Activated T-helper 2 cell treated with anti-CD3 and anti-CD28 coated beads, Interferon-gamma antibody, Interleukin-2, Interleukin-4, amounts not matched to agents 10 μg/mL and 5 μg/mL and 100 μg/mL, durations not matched to agents 14 hours and 24 hours and 36 hours (primary cell): ENCODE measurements around the gene MICU1. TPM values are rescaled to one million over a fixed set of nuclear protein-coding genes. Genes with fewer than 3 reads are reported as not detected.
"Not testable (repeated sequence)": the region's sequence is repeated elsewhere in the genome, so short reads cannot be mapped to it uniquely, and the experiment has no call there.

Experiments used
- DNase-seq: peaks from one replicate; pipeline ENCODE4 v3.0.0; 2021; ENCODE audit warnings: low spot score
- H3K27ac Mint-ChIP-seq: one replicate; pipeline ENCODE4 v1.8.0; 2021; ENCODE audit warnings: mixed read lengths
- H3K27me3 Mint-ChIP-seq: one replicate; pipeline ENCODE4 v1.8.0; 2021; ENCODE audit warnings: low read depth, mixed read lengths
- H3K36me3 Mint-ChIP-seq: one replicate; pipeline ENCODE4 v1.8.0; 2021; ENCODE audit warnings: low read depth, mixed read lengths
- H3K4me1 Mint-ChIP-seq: one replicate; pipeline ENCODE4 v1.8.0; 2021; ENCODE audit warnings: low read depth, mixed read lengths
- H3K4me3 Mint-ChIP-seq: one replicate; pipeline ENCODE4 v1.8.0; 2021; ENCODE audit warnings: low read depth, mild to moderate bottlenecking, moderate library complexity, mixed read lengths
- H3K9me3 Mint-ChIP-seq: one replicate; pipeline ENCODE4 v1.8.0; 2021; ENCODE audit warnings: mixed read lengths
- intact Hi-C: fragments of 100-400 bp; cut with micrococcal nuclease; formaldehyde crosslinking; loops from one replicate; pipeline ENCODE4 v1.15.1; 2023
- total RNA-seq: library from RNA; stranded (reverse); gene quantifications from 2 replicates; pipeline ENCODE4 v1.2.3, GENCODE V29; 2022

The MICU1 gene
- total RNA-seq, 1 donor from 2014 or later, result 30.7 TPM

DNA sequence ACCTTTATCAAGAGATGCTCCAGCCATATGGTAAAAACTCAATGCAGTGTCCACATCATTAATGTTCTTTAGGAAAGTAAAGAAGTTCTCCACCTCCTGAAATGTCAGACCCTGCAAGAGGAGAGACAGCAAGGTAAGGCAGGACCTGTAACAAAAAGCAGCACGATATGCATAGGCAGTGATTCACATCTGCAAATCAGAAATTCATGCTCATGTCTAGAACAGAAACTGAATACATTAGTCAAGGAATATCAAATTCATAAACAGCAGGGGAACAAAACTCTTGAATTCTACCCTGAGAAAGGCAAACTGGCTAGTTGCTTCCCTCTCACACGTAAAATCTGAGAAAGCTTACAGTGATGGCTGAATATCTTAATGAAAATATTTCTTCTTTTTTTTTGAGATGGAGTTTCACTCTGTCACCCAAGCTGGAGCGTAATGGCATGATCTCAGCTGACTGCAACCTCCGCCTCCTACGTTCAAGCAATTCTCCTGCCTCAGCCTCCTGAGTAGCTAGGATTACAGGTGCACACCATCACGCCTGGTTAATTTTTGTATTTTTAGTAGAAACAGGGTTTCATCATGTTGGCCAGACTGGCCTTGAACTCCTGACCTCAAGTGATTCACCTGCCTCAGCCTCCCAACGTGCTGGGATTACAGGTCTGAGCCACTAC lies 217.8 kb downstream of the MICU1 start:
- H3K27me3 Mint-ChIP-seq, result no peaks in the 10 kb centered on the region
- DNase-seq, result no peak
- H3K9me3 Mint-ChIP-seq, result no peaks in the 10 kb centered on the region
- H3K4me3 Mint-ChIP-seq, result no peak overlapping the region
- intact Hi-C loops, result no loop called here
- H3K27ac Mint-ChIP-seq, result no peak overlapping the region
- H3K36me3 Mint-ChIP-seq, result no peaks in the 10 kb centered on the region
- no peaks in the 10 kb centered on the region for H3K4me1 Mint-ChIP-seq

DNA sequence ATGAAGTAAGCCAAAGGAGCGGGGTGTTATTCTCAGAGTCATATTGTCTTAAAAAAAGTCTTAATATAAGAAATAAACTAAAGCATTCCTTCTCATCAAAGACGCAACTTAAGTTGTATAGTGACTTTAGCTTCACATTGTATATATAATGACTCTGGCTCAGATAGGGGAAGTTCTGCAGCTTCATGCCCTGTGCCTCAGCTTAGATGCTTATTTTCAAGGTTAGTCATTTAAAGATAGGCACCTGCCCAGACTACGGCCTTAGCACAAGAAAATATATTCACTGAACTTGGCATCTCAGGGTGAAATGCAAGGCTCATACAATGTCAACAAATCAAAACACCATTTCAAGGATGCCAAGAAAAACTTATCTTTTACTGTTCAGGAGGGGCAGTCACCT lies 218.4 kb downstream of the MICU1 start:
- Mint-ChIP-seq H3K4me1 (no peaks in the 10 kb centered on the region), H3K36me3 (no peaks in the 10 kb centered on the region), H3K27me3 (no peaks in the 10 kb centered on the region), H3K9me3 (no peaks in the 10 kb centered on the region), H3K27ac (no peak overlapping the region), H3K4me3 (no peak overlapping the region)
- intact Hi-C loops, result no loop called here
- no peak for DNase-seq

DNA sequence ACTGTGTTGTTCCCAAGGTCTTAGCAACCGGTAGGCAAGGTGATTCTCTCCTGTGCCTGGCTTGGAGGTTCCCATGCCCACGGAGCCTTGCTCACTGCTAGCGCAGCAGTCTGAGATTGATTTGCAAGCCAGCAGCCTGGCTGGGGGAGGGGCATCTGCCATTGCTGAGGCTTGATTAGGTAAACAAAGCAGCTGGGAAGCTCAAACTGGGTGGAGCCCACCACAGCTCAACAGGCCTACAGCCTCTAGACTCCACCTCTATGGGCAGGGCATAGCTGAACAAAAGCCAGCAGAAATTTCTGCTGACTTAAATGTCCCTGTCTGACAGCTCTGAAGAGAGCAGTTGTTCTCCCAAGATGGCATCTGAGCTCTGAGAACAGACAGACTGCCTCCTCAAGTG lies 230.3 kb downstream of the MICU1 start:
- H3K4me1 Mint-ChIP-seq, H3K36me3 Mint-ChIP-seq, H3K27ac Mint-ChIP-seq, H3K4me3 Mint-ChIP-seq, DNase-seq, H3K9me3 Mint-ChIP-seq, intact Hi-C loops, H3K27me3 Mint-ChIP-seq: not testable (repeated sequence)

DNA sequence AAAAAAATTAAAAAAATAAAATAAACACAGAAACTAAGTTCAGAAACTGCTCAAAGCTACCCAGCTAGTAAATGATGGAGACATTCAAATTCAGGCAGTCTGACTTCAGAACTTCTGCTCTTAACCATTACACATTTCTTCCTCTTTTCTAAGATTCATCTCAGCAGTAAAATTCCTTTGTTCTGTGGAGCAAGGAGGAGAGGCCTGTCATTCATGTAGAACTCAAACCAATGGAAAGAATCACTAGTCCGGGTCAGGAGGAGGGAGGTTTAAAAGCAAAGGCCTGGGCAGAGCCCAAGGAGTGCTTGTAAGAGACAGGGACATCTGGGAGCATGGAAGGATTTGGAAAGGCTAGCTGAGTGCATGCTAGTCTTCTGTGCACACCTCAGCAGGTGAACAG lies 233.3 kb downstream of the MICU1 start:
- H3K4me1 Mint-ChIP-seq, result no peaks in the 10 kb centered on the region
- H3K36me3 Mint-ChIP-seq, result no peaks in the 10 kb centered on the region
- intact Hi-C loops, result no loop called here
- H3K9me3 Mint-ChIP-seq, result no peaks in the 10 kb centered on the region
- H3K27me3 Mint-ChIP-seq, result no peaks in the 10 kb centered on the region
- H3K4me3 Mint-ChIP-seq, result no peak overlapping the region
- H3K27ac Mint-ChIP-seq, result no peak overlapping the region
- no peak for DNase-seq

DNA sequence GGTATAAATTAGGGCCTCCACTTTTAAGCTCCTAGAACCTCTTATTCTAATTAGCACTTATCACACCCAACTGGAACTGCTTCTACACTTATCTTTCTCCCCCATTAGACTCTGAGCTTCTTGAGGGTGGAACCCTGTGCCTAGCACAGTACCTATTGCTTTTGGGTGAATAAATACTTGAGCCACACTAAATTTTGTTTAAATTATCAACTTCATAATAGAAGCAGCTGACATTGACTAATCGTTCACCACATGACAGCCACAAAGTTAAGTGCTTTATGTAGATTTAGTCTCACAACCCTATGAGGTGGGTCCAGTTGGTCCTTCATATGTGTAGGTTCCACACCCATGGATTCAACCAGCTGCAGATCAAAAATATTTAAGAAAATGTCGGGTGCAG lies 235.1 kb downstream of the MICU1 start:
- Mint-ChIP-seq H3K9me3 (no peaks in the 10 kb centered on the region), H3K27me3 (no peaks in the 10 kb centered on the region), H3K27ac (no peak overlapping the region), H3K36me3 (no peaks in the 10 kb centered on the region), H3K4me3 (no peak overlapping the region), H3K4me1 (no peaks in the 10 kb centered on the region)
- intact Hi-C loops, result no loop called here
- DNase-seq, result no peak

DNA sequence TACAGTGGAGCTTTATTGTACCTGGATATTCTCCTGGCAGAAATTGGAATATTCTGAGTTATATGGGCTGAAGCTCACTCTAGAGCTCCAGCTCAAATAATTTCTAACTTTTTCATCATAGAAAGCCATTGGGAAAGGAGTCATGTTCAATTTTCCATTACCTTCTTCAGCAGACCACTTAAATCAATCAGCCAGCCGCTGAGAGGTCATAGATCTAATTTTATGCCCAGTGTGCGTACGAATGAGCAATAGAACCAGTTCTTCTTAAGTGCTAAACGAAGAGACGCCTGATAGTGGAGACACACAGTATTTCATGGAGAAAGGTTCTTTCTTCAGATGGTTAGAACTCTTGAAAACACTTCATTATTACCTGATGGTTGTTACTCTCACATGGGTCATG lies 236.2 kb downstream of the MICU1 start:
- H3K4me1 Mint-ChIP-seq, result no peaks in the 10 kb centered on the region
- H3K27ac Mint-ChIP-seq, result no peak overlapping the region
- H3K27me3 Mint-ChIP-seq, result no peaks in the 10 kb centered on the region
- no peak overlapping the region for H3K4me3 Mint-ChIP-seq
- intact Hi-C loops, result no loop called here
- no peaks in the 10 kb centered on the region for H3K36me3 Mint-ChIP-seq
- H3K9me3 Mint-ChIP-seq, result no peaks in the 10 kb centered on the region
- DNase-seq, result no peak

DNA sequence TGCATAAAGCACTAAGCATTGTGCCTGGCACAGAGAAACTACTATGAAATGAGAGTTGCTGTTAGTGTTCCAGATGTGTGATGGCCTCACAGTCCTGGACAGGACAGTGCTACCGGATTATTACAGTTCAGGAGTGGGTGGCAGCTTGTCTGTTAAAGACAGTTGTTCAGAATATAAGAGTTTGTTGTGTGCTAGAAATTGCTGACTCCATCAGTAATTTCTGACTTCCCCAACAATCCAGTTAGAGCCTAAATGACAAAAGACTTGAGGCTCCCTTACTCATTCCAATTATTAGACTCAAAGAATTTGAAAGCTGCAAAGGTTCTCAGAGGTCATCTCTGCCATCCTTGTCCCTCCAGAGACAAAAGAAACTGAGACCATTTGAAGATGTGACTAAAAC lies 236.9 kb downstream of the MICU1 start:
- no peak overlapping the region for H3K4me3 Mint-ChIP-seq
- H3K36me3 Mint-ChIP-seq, result no peaks in the 10 kb centered on the region
- no peak for DNase-seq
- H3K9me3 Mint-ChIP-seq, result no peaks in the 10 kb centered on the region
- H3K27me3 Mint-ChIP-seq, result no peaks in the 10 kb centered on the region
- H3K27ac Mint-ChIP-seq, result no peak overlapping the region
- intact Hi-C loops, result no loop called here
- no peaks in the 10 kb centered on the region for H3K4me1 Mint-ChIP-seq

DNA sequence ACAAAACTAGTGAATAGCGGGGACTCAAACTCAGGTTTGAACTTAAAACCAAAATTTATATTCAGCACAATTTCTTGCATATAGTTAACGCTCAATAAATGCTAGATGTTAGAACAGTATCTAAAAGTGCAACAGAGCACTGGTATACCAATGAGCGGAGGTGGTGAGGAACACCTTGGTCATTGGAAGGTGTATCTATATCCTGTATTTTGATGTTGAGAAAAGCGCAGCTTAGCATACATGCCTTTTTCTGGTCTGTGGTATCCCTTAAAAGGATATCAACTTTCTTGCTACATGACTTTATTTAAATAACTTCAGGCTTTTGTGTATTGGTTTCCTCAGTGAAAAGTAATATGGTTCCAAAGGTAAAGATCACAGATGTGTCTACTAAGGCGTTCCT lies 237.8 kb downstream of the MICU1 start:
- Mint-ChIP-seq H3K27ac (no peak overlapping the region), H3K36me3 (no peaks in the 10 kb centered on the region), H3K4me1 (no peaks in the 10 kb centered on the region), H3K4me3 (no peak overlapping the region), H3K27me3 (no peaks in the 10 kb centered on the region), H3K9me3 (no peaks in the 10 kb centered on the region)
- intact Hi-C loops, result no loop called here
- DNase-seq, result no peak

DNA sequence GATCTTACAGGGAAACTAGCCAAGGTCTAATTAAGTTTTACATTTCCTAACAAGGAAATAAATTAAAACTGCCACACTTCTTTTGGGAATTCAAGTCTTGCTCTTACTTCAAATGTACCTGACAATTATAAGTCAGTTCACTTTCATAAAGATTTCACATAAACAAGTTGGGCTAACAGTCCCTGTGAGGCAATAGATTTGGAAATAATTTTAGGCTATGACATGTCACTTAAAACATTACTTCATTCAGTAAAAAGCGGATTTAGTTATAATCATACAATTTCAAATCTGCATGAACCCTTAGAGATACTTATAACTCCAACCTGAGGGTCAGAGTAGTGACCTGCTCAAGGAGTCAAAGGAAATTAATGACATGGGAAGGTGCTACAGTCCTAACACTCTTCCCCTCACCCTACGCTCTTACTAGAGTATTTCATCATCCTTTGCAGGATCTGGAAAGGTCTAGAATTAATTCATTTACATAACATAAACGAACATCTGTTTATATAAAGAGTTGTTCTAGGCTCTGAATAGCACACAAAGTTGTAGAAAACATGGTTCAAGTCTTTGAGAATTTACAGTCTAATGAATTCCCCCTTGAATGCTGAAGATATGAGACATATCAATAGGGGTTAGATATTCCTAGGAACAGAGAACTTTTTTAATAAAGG lies 238.8 kb downstream of the MICU1 start:
- H3K36me3 Mint-ChIP-seq, result no peaks in the 10 kb centered on the region
- H3K4me3 Mint-ChIP-seq, result no peak overlapping the region
- intact Hi-C loops, result no loop called here
- H3K4me1 Mint-ChIP-seq, result no peaks in the 10 kb centered on the region
- H3K27me3 Mint-ChIP-seq, result no peaks in the 10 kb centered on the region
- H3K9me3 Mint-ChIP-seq, result no peaks in the 10 kb centered on the region
- H3K27ac Mint-ChIP-seq, result no peak overlapping the region
- no peak for DNase-seq

DNA sequence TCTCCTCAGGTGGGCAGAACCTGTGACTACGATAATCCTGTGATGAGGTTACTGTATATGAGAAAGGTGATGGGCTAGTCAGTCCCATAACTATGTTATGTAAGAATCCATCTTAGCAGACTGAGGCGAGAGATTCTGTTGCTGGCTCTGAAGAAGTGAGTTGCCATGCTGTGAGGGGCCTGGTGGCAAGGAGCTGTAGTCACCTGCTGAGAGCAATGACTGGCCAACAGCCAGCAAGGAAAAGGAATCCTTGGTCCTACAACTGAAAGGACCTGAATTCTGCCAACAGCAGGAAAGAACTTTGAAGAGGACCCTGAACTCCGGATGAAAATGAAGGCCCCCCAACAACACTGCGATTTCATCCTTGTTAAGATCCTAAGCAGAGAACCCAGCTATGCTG lies 240.2 kb downstream of the MICU1 start:
- Mint-ChIP-seq H3K27ac (no peak overlapping the region), H3K9me3 (no peaks in the 10 kb centered on the region), H3K36me3 (no peaks in the 10 kb centered on the region), H3K4me3 (no peak overlapping the region), H3K27me3 (no peaks in the 10 kb centered on the region), H3K4me1 (no peaks in the 10 kb centered on the region)
- intact Hi-C loops, result no loop called here
- DNase-seq, result no peak

DNA sequence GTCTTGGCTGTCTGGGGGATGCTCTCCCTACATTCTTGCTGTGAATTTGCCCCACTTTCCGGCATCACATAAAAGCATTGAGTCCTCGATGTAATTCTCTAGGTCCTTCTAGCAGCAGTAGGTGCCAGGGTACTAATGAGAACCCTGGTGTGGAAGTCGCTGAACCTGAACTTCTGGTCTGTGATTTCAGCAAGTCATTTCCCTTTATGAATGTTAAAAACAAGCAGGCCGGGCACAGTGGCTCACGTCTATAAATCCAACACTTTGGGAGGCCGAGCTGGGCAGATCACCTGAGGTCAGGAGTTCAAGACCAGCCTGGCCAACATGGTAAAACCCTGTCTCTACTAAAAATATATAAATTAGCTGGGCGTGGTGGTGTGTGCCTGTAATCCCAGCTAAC lies 240.9 kb downstream of the MICU1 start:
- DNase-seq, H3K4me3 Mint-ChIP-seq, intact Hi-C loops, H3K9me3 Mint-ChIP-seq, H3K36me3 Mint-ChIP-seq, H3K4me1 Mint-ChIP-seq, H3K27ac Mint-ChIP-seq, H3K27me3 Mint-ChIP-seq: not testable (repeated sequence)

DNA sequence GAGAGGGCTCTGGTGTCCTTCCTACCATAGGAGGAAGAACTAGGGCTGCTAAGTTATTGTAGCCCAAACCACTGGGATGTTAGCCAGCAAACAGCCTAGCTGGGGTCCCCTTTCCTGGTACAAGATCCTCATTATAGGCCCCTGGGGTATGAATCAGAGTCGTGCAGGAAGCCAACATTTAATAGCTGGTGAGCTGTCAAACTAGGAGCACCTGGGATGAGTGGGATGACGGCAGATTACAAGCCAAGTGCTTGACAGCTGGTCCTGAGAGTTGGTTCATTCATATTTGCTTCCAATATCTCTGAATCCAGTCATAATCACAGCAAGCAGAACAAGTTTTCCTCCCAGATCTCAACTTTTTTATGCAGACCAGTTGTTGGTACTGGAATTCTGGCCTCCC lies 246.1 kb downstream of the MICU1 start:
- Mint-ChIP-seq H3K9me3 (no peaks in the 10 kb centered on the region), H3K36me3 (no peaks in the 10 kb centered on the region), H3K27me3 (no peaks in the 10 kb centered on the region), H3K27ac (no peak overlapping the region), H3K4me1 (peaks cover 9% of the 10 kb centered on the region), H3K4me3 (no peak overlapping the region)
- no peak for DNase-seq
- intact Hi-C loops, result no loop called here

DNA sequence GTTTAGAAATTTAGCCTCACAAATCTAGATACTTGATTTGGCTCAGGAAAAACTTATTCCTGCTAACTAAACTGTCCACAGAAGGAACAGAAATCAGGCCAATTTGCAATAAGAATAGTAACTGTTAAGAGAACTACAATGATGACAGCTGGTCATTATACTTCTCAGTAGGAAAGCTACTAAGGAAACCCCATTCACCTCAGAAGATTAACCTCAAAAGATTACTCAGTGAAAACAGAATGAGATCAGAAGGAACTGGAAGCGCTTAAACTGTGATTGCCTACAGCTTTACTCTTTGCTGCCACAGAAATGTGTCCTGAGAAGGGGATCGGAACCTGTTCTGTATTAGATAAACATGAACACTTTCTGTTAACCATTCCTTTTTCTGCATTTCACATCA lies 246.8 kb downstream of the MICU1 start:
- DNase-seq, result no peak
- no peak overlapping the region for H3K27ac Mint-ChIP-seq
- intact Hi-C loops, result no loop called here
- H3K4me1 Mint-ChIP-seq, result peaks cover 9% of the 10 kb centered on the region
- no peak overlapping the region for H3K4me3 Mint-ChIP-seq
- no peaks in the 10 kb centered on the region for H3K9me3 Mint-ChIP-seq
- H3K27me3 Mint-ChIP-seq, result no peaks in the 10 kb centered on the region
- H3K36me3 Mint-ChIP-seq, result no peaks in the 10 kb centered on the region

DNA sequence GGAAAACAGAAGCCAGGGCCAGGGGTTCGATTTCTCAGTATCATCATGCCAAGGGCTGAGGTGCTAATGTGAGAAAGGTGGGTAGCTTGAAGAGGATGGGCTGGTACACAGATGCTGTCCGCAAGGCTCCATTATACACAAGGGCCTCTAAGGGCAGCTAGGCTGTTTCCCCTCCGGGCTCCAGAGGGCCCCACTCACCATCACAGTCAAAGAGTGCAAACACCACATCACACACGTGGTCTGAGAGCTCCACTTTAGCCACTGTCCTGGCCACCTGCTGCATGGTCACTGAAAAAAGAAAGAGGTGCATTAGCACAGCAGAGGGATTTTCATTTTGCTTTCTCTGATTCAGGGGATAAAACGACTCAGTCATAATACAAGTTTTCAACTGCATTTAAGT lies 250.3 kb downstream of the MICU1 start:
- intact Hi-C loops, result no loop called here
- H3K27me3 Mint-ChIP-seq, result no peaks in the 10 kb centered on the region
- H3K4me1 Mint-ChIP-seq, result peaks cover 10% of the 10 kb centered on the region
- no peaks in the 10 kb centered on the region for H3K9me3 Mint-ChIP-seq
- H3K4me3 Mint-ChIP-seq, result no peak overlapping the region
- DNase-seq, result no peak
- H3K36me3 Mint-ChIP-seq, result no peaks in the 10 kb centered on the region
- no peak overlapping the region for H3K27ac Mint-ChIP-seq
